ENCODE results near the gene KSR1. TPM values are rescaled to one million over a fixed set of nuclear protein-coding genes. Genes with fewer than 3 reads are reported as not detected.

KSR1 gene
- total and polyA plus RNA-seq, 2 donors: 22.7 to 27.3 TPM

GRCh38 chr17:27477050-27477888, 21.0 kb downstream of the KSR1 start:
- Histone ChIP-seq H3K4me1 (ENCODE audit: insufficient read depth) (no peaks in the 10 kb centered on the region), H3K36me3 (ENCODE audit: insufficient read depth) (no peaks in the 10 kb centered on the region), H3K4me3 (ENCODE audit: low read depth, low read length) (no peak overlapping the region), H3K27ac (ENCODE audit: low read depth) (no peak overlapping the region)
- no peak for DNase-seq (ENCODE audit: extremely low spot score)
- WGBS: 87% methylated on average over 9 of the region's 9 CpGs

DNA sequence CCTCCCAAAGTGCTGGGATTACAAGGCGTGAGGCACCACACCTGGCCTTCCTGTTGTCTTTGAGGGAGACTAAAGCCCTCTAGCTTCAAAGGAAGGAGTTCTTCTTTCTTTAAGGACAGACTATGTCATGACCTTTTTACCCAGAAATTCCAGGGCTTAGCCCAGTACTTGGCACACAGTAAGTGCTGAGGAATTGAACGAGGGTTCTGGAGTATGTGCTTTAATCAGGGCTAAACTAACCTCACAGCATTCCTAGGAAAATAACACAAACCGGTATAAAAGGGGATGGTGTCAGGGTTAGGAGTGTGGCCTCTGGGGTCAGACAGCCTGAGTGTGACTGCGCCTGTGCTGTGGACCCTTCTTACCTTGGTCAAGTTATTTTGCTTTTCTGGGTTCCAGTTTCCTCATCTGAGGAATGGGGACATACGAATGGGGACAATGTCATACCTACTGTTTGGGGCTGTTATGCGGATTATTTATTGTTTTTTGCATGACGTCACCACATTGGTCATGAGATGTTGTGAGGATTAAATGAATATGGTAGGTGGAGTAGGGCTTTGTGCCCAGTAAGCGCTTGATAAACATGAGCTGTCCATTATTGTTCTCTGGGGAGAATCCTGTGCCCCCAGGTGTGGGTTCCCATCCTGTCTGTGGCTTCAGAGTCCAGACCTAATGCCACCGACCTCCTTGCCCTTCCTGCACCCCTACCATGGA, 21.9 kb downstream of the KSR1 start:
- Histone ChIP-seq H3K27ac (ENCODE audit: low read depth) (no peak overlapping the region), H3K4me3 (ENCODE audit: low read depth, low read length) (no peak overlapping the region), H3K36me3 (ENCODE audit: insufficient read depth) (no peaks in the 10 kb centered on the region), H3K4me1 (ENCODE audit: insufficient read depth) (no peaks in the 10 kb centered on the region)
- WGBS: 93% methylated on average over 9 of the region's 9 CpGs
- DNase-seq (ENCODE audit: extremely low spot score): no peak

GRCh38 chr17:27478901-27479538, 22.8 kb downstream of the KSR1 start:
- Histone ChIP-seq H3K4me3 (ENCODE audit: low read depth, low read length) (no peak overlapping the region), H3K36me3 (ENCODE audit: insufficient read depth) (no peaks in the 10 kb centered on the region), H3K4me1 (ENCODE audit: insufficient read depth) (no peaks in the 10 kb centered on the region), H3K27ac (ENCODE audit: low read depth) (no peak overlapping the region)
- 94% methylated on average over 10 of the region's 10 CpGs for WGBS
- DNase-seq (ENCODE audit: extremely low spot score): no peak

- no peaks in the 10 kb centered on the region for H3K4me1 ChIP-seq (ENCODE audit: insufficient read depth)
- no peak overlapping the region for H3K27ac ChIP-seq (ENCODE audit: low read depth)
- no peak for DNase-seq (ENCODE audit: extremely low spot score)
- no peak overlapping the region for H3K4me3 ChIP-seq (ENCODE audit: low read depth, low read length)
- WGBS: 99% methylated on average over 3 of the region's 3 CpGs
- no peaks in the 10 kb centered on the region for H3K36me3 ChIP-seq (ENCODE audit: insufficient read depth)
These were observed 23.6 kb downstream of the KSR1 start for GRCh38 chr17:27479838-27480237.

GRCh38 chr17:27480699-27481098, 24.5 kb downstream of the KSR1 start:
- Histone ChIP-seq H3K36me3 (ENCODE audit: insufficient read depth) (no peaks in the 10 kb centered on the region), H3K27ac (ENCODE audit: low read depth) (no peak overlapping the region), H3K4me3 (ENCODE audit: low read depth, low read length) (no peak overlapping the region), H3K4me1 (ENCODE audit: insufficient read depth) (no peaks in the 10 kb centered on the region)
- 92% methylated on average over 4 of the region's 4 CpGs for WGBS
- no peak for DNase-seq (ENCODE audit: extremely low spot score)

- 74% methylated on average over 4 of the region's 4 CpGs for WGBS
These were observed 25.1 kb downstream of the KSR1 start for GRCh38 chr17:27481327-27481726.

DNA sequence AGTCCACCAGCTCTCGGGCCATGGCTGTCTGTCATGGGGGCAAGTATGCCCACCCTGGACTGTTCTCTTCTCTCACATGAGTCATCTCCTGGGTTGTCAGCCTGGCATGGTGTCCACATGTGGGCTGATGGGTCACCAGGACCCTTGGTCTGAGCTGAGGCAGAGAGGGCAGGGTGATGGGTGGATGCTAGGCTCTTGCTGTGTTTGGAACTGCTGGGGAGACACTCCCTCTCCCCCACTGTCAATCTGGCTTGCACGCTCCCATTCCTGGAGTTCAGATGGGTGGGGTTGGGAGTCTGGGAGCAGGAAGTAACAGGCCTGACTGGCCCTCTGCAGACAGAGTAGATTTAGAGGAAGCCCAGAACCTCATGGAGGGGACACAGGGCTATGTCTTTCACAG, 28.9 kb downstream of the KSR1 start:
- Histone ChIP-seq H3K27ac (ENCODE audit: low read depth) (no peak overlapping the region), H3K36me3 (ENCODE audit: insufficient read depth) (no peaks in the 10 kb centered on the region), H3K4me1 (ENCODE audit: insufficient read depth) (peaks cover 2% of the 10 kb centered on the region), H3K4me3 (ENCODE audit: low read depth, low read length) (no peak overlapping the region)
- WGBS: 80% methylated on average over 2 of the region's 2 CpGs
- DNase-seq (ENCODE audit: extremely low spot score): no peak

More at GRCh38 chr17:27481327-27481726, 25.1 kb downstream of the KSR1 start:
- no peak for DNase-seq (ENCODE audit: extremely low spot score)
- Histone ChIP-seq H3K4me3 (ENCODE audit: low read depth, low read length) (no peak overlapping the region), H3K36me3 (ENCODE audit: insufficient read depth) (no peaks in the 10 kb centered on the region), H3K4me1 (ENCODE audit: insufficient read depth) (peaks cover 1% of the 10 kb centered on the region), H3K27ac (ENCODE audit: low read depth) (no peak overlapping the region)

- no peak for DNase-seq (ENCODE audit: extremely low spot score)
- no peaks in the 10 kb centered on the region for H3K36me3 ChIP-seq (ENCODE audit: insufficient read depth)
- H3K27ac ChIP-seq (ENCODE audit: low read depth): no peak overlapping the region
- WGBS: 31% methylated on average over 8 of the region's 8 CpGs
- H3K4me3 ChIP-seq (ENCODE audit: low read depth, low read length): no peak overlapping the region
- H3K4me1 ChIP-seq (ENCODE audit: insufficient read depth): peaks cover 2% of the 10 kb centered on the region
These were observed 29.7 kb downstream of the KSR1 start for GRCh38 chr17:27485716-27486495.

DNA sequence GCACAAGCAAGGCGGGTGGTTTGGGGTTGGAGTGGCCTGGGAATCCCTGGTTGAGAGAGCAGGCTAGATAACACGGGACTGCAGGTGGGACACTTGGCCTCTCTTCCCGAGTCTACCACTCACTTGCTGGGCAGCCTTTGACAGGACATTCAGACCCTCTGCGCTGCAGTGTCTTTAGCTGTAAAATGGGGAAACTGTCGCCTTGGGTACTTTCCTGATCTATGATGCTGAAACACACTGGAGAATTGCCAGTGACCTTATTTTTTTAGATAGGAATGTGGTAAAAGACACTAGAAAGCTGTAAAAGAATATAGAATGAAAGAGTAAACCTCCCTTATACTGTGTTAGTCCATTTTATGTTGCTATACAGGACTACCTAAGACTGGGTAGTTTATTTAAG, 30.5 kb downstream of the KSR1 start:
- no peak overlapping the region for H3K27ac ChIP-seq (ENCODE audit: low read depth)
- H3K4me1 ChIP-seq (ENCODE audit: insufficient read depth): peaks cover 2% of the 10 kb centered on the region
- H3K36me3 ChIP-seq (ENCODE audit: insufficient read depth): no peaks in the 10 kb centered on the region
- no peak overlapping the region for H3K4me3 ChIP-seq (ENCODE audit: low read depth, low read length)
- WGBS: 87% methylated on average over 5 of the region's 5 CpGs
- DNase-seq (ENCODE audit: extremely low spot score): no peak

DNA sequence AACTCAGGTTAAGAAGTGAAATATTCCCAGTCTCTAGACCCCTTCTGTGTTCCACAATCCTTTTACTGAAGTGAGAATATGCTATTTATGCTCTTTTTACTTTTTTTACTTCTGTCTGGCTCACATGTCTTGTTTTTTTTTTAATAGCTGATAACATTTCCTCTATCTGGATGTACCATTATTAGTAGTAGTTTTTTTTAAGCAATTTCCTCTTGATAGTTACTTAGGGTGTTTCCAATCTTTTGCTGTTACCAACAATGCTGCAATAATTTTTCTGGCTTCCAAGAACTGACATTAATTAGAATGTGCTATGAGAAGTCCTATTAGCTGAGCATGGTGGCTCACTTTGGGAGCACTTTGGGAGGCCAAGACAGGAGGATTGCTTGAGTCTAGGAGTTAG, 32.0 kb downstream of the KSR1 start:
- no peak overlapping the region for H3K27ac ChIP-seq (ENCODE audit: low read depth)
- H3K36me3 ChIP-seq (ENCODE audit: insufficient read depth): no peaks in the 10 kb centered on the region
- no peak for DNase-seq (ENCODE audit: extremely low spot score)
- H3K4me1 ChIP-seq (ENCODE audit: insufficient read depth): peaks cover 2% of the 10 kb centered on the region
- no peak overlapping the region for H3K4me3 ChIP-seq (ENCODE audit: low read depth, low read length)

DNA sequence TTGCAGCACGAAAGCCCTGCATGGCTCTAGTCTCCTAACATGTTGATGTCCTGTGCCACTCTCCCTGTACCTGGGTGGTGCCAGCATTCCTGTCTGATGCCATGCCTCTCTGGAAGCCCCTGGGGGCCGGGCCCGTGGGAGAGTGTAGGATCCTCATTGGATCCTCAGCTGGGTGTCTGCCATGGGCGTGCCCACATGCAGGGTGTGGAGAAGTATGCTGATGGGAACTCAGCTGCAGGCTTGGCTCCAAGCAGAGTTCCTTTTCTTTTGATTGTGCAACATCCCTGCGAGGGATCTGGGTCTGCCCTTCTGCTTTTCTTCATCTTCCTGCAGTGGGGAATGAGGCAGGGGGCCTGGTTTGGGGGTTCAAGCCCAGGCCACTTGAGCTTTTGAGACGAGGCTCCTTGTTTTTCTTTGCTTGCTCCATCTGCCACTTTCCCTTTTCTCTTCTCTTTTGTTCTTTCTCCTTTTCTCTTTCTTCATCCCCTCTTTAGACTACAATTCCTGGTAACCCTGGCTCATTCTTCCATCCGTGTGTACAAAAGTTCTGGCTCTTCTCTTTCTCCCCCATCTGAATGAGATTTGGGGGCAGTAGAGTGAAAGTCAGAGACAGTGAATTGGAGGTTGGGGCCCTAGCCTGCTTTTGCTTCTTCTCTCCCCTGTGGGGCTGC, 32.9 kb downstream of the KSR1 start:
- Histone ChIP-seq H3K4me3 (ENCODE audit: low read depth, low read length) (no peak overlapping the region), H3K4me1 (ENCODE audit: insufficient read depth) (peaks cover 2% of the 10 kb centered on the region), H3K27ac (ENCODE audit: low read depth) (no peak overlapping the region), H3K36me3 (ENCODE audit: insufficient read depth) (no peaks in the 10 kb centered on the region)
- no peak for DNase-seq (ENCODE audit: extremely low spot score)
- 32% methylated on average over 7 of the region's 7 CpGs for WGBS

DNA sequence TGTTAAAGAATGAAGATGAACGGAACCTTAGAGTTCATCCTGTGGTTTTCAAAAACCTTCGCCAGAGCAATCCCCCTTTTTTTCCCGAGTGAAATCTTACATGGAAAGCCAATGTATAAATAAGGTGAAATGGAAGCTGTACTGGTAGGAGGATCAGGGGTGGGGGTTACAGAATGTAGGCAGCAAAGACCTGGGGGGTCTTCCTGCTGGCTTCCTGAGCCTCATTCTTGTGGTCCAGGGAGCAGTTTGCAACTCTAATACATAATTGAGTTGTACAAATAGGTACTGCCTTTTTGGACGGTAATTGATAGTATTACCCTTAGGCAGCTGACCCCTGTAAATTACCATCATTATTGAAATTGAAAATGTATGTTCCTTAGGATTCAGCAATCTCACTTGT, 34.1 kb downstream of the KSR1 start:
- H3K4me3 ChIP-seq (ENCODE audit: low read depth, low read length): no peak overlapping the region
- no peak for DNase-seq (ENCODE audit: extremely low spot score)
- H3K27ac ChIP-seq (ENCODE audit: low read depth): no peak overlapping the region
- H3K4me1 ChIP-seq (ENCODE audit: insufficient read depth): peaks cover 2% of the 10 kb centered on the region
- H3K36me3 ChIP-seq (ENCODE audit: insufficient read depth): no peaks in the 10 kb centered on the region
- WGBS: 92% methylated on average over 4 of the region's 4 CpGs

GRCh38 chr17:27491713-27492190, 35.5 kb downstream of the KSR1 start:
- Histone ChIP-seq H3K36me3 (ENCODE audit: insufficient read depth) (no peaks in the 10 kb centered on the region), H3K27ac (ENCODE audit: low read depth) (no peak overlapping the region), H3K4me1 (ENCODE audit: insufficient read depth) (peaks cover 1% of the 10 kb centered on the region), H3K4me3 (ENCODE audit: low read depth, low read length) (no peak overlapping the region)
- DNase-seq (ENCODE audit: extremely low spot score): no peak
- WGBS: 87% methylated on average over 12 of the region's 12 CpGs
